ENCODE results near the gene SCN9A. TPM values are rescaled to one million over a fixed set of nuclear protein-coding genes. Genes with fewer than 3 reads are reported as not detected.

SCN9A gene
- total RNA-seq, 1 experiment from 2014 or later, result 1.3 TPM

- Histone ChIP-seq H3K79me1 (ENCODE audit: insufficient read depth, low read depth, low read length, poor library complexity, severe bottlenecking) (no peaks in the 10 kb centered on the region), H3K9ac (ENCODE audit: extremely low read depth, insufficient read length, low read length) (no peak overlapping the region), H4K8ac (replicated peaks; ENCODE audit: insufficient read length, low read depth, low read length) (no peak overlapping the region), H4K91ac (ENCODE audit: insufficient read length, low read depth, low read length) (no peak overlapping the region), H3K4ac (ENCODE audit: low read depth, low read length) (no peak overlapping the region), H2BK12ac (ENCODE audit: insufficient read length, low read depth, low read length) (no peak overlapping the region), H3K23me2 (ENCODE audit: insufficient read length, low read depth, low read length, poor library complexity, severe bottlenecking) (no peaks in the 10 kb centered on the region), H3K79me2 (ENCODE audit: insufficient read depth, low read length) (no peaks in the 10 kb centered on the region), H3K14ac (ENCODE audit: insufficient read depth, low read length) (no peak overlapping the region), H3K18ac (ENCODE audit: insufficient read length, low read depth, low read length) (no peak overlapping the region), H3K9me3 (ENCODE audit: control insufficient read depth, low read depth, low read length) (no peaks in the 10 kb centered on the region), H4K20me1 (ENCODE audit: control insufficient read depth, insufficient read depth, insufficient read length) (no peaks in the 10 kb centered on the region), H3K27me3 (ENCODE audit: insufficient read depth, low read length) (no peaks in the 10 kb centered on the region), H2BK15ac (ENCODE audit: low read depth, low read length) (no peak overlapping the region), H2BK5ac (ENCODE audit: insufficient read length, low read length) (no peak overlapping the region), H4K5ac (ENCODE audit: insufficient read length, low read depth, low read length) (no peak overlapping the region), H3K4me2 (ENCODE audit: insufficient read depth, insufficient read length, low read length) (no peak overlapping the region), H3K27ac (ENCODE audit: insufficient read length, low read depth, low read length) (no peak overlapping the region), H3K56ac (ENCODE audit: insufficient read length, low read depth, low read length) (no peak overlapping the region), H2AFZ (ENCODE audit: low read length) (no peak overlapping the region), H3K23ac (ENCODE audit: insufficient read length, low read depth, low read length) (no peak overlapping the region), H3K4me1 (ENCODE audit: insufficient read depth, low read length) (no peaks in the 10 kb centered on the region), H2BK20ac (ENCODE audit: low read depth, low read length, poor library complexity, severe bottlenecking) (no peak overlapping the region), H2BK120ac (ENCODE audit: low read depth, low read length, poor library complexity, severe bottlenecking) (no peak overlapping the region), H2AK5ac (ENCODE audit: insufficient read length, low read length) (no peak overlapping the region), H3T11ph (ENCODE audit: low read length) (no peak overlapping the region)
- Mint-ChIP-seq H3K4me1 (0 out of 4 replicates have a peak, but pooled peaks cover 3% of the 10 kb centered on the region in 2 experiments), H3K4me3 (no peak overlapping the region), H3K36me3 (ENCODE audit: insufficient read depth in 1 of 3, low read depth in 3 of 3) (no peaks in the 10 kb centered on the region), H3K27me3 (ENCODE audit: low read depth) (no peaks in the 10 kb centered on the region), H3K27ac (no peak overlapping the region), H3K9me3 (no peaks in the 10 kb centered on the region)
- TF ChIP-seq CTCF (conservative IDR thresholded peaks at IDR 0.05), result no peak
- WGBS (ENCODE audit: extremely low coverage, insufficient read length, low lambda C conversion rate), result no CpG with 5 or more reads among the region's 2 CpGs
- no peak for DNase-seq
These were observed 145.0 kb downstream of the SCN9A start for GRCh38 chr2:166230724-166231070.

Data from H9 (cell line).